Activated CD4-positive, alpha-beta T cell treated with anti-CD3 and anti-CD28 coated beads for 36 hours (primary cell): Measurements from ENCODE around the gene CCL15. TPM values are rescaled to one million over a fixed set of nuclear protein-coding genes. Genes with fewer than 3 reads are reported as not detected.

Experiments
- total RNA-seq, 2 experiments: library from RNA; stranded (reverse); gene quantifications; one replicate each; pipeline ENCODE4 v1.2.3, GENCODE V29; 2021

CCL15 gene
- total RNA-seq, 2 experiments from 2014 or later = not detected

Other genes with a start within 250 kb of the CCL15 start
- gene GAS2L2, start 248.3 kb downstream of the CCL15 start, total RNA-seq = under 1 TPM in 1 of 2 experiments, not detected in 1; 0.07 TPM
- gene C17orf50, start 240.7 kb downstream of the CCL15 start, total RNA-seq = not detected
- under 1 TPM in 1 of 2 experiments, not detected in 1; 0.09 TPM for gene MMP28, start 205.9 kb downstream of the CCL15 start, total RNA-seq
- gene TAF15, start 192.1 kb downstream of the CCL15 start, total RNA-seq = 100 to 1,000 TPM; 316 to 330 TPM
- gene HEATR9, start 132.7 kb downstream of the CCL15 start, total RNA-seq = under 1 TPM in 1 of 2 experiments, not detected in 1; 0.18 TPM
- gene CCL5, start 121.2 kb downstream of the CCL15 start, total RNA-seq = 10 to 100 TPM; 33.1 to 50.4 TPM
- 1 to 10 TPM; 4.4 to 6.5 TPM for gene RDM1, start 70.8 kb downstream of the CCL15 start, total RNA-seq
- gene LYZL6, start 57.8 kb downstream of the CCL15 start, total RNA-seq = not detected
- not detected for gene CCL16, start 20.1 kb downstream of the CCL15 start, total RNA-seq
- not detected for gene CCL14, start 14.8 kb downstream of the CCL15 start, total RNA-seq
- not detected for gene CCL23, start 16.4 kb upstream of the CCL15 start, total RNA-seq
- gene CCL18, start 62.7 kb upstream of the CCL15 start, total RNA-seq = not detected
- 100 to 1,000 TPM; 287 to 296 TPM for gene CCL3, start 88.6 kb upstream of the CCL15 start, total RNA-seq
- 100 to 1,000 TPM; 290 to 311 TPM for gene CCL4, start 102.3 kb upstream of the CCL15 start, total RNA-seq
- 1 to 10 TPM in 1 of 2 experiments, under 1 TPM in 1; 0.83 to 2.0 TPM for gene TBC1D3B, start 175.1 kb upstream of the CCL15 start, total RNA-seq
- gene CCL3L1, start 195.2 kb upstream of the CCL15 start, total RNA-seq = 1 to 10 TPM; 5.8 to 6.4 TPM
- gene CCL4L2, start 209.5 kb upstream of the CCL15 start, total RNA-seq = 1 to 10 TPM; 4.8 to 6.4 TPM